A549 (cell line): ENCODE data around the gene SEC24A.

Experiments used
- BHLHE40 ChIP-seq: IDR thresholded peaks from 2 replicates; pipeline ENCODE4 v1.6.1; 2012; ENCODE audit warnings: low read depth, low read length, inconsistent platforms
- CHD4 ChIP-seq: fragments of 200-600 bp; sonication (generic); IDR thresholded peaks from 2 replicates; pipeline ENCODE4 v1.6.1; 2016; ENCODE audit warnings: antibody characterized with exemption, mild to moderate bottlenecking, borderline replicate concordance
- CTCF ChIP-seq: fragments of >200 bp; sonication (Bioruptor Twin); formaldehyde crosslinking; IDR thresholded peaks from 3 replicates; pipeline ENCODE4 v1.5.1; 2016
- EHF ChIP-seq: fragments of 250-450 bp; sonication (Bioruptor Pico); IDR thresholded peaks from 2 replicates; pipeline ENCODE4 v1.5.0; 2020; ENCODE audit warnings: mild to moderate bottlenecking
- ESRRA ChIP-seq: fragments of 150-350 bp; IDR thresholded peaks from 2 replicates; pipeline ENCODE4 v1.6.1; 2014; ENCODE audit warnings: mild to moderate bottlenecking, low read length, borderline replicate concordance
- HES2 ChIP-seq: fragments of >200 bp; sonication (Bioruptor Twin); formaldehyde crosslinking; IDR thresholded peaks from 2 replicates; pipeline ENCODE4 v1.6.1; 2016
- MAX ChIP-seq: IDR thresholded peaks from 2 replicates; pipeline ENCODE4 v1.6.1; 2012
- MAZ ChIP-seq: fragments of 150-350 bp; IDR thresholded peaks from 2 replicates; pipeline ENCODE4 v1.6.1; 2014; ENCODE audit warnings: antibody characterized with exemption, low read depth, low read length, borderline replicate concordance
- PHF8 ChIP-seq: fragments of 200-600 bp; sonication (generic); IDR thresholded peaks from 2 replicates; pipeline ENCODE4 v1.6.1; 2016; ENCODE audit warnings: low read depth, mild to moderate bottlenecking, antibody characterized with exemption, moderate library complexity, borderline replicate concordance
- REST ChIP-seq: fragments of 200-600 bp; sonication (generic); IDR thresholded peaks from 2 replicates; pipeline ENCODE4 v1.6.1; 2016; ENCODE audit warnings: antibody characterized with exemption, mild to moderate bottlenecking, moderate library complexity
- RNF2 ChIP-seq: fragments of 200-600 bp; sonication (generic); IDR thresholded peaks from 2 replicates; pipeline ENCODE4 v1.6.1; 2016; ENCODE audit warnings: low read depth, mild to moderate bottlenecking, antibody characterized with exemption, moderate library complexity, borderline replicate concordance
- TFCP2L1 ChIP-seq: fragments of 250-450 bp; sonication (Bioruptor Pico); IDR thresholded peaks from 2 replicates; pipeline ENCODE4 v1.5.0; 2021; ENCODE audit warnings: mild to moderate bottlenecking

GRCh38 chr5:134777366-134777765 is 128.8 kb downstream of the SEC24A start:
- TF ChIP-seq CTCF (no peak), RNF2 (no peak), BHLHE40 (no peak), TFCP2L1 (no peak), PHF8 (no peak), EHF (no peak), HES2 (no peak), MAZ (no peak), CHD4 (no peak), REST (no peak), ESRRA (no peak), MAX (no peak)
